NOMO-1 treated with DMSO at 0.1 percent for 48 hours (cell line): Measurements from ENCODE around the gene CYB561.

Experiments used
- DNase-seq: peaks from one replicate; lab custom pipeline; 2025; ENCODE audit not compliant: unreplicated experiment; lab: John Stamatoyannopoulos, UW

The CYB561 gene

GRCh38 chr17:63445954-63446752 is at the start of gene CYB561:
Gene CYB561 (minus strand): TSS chr17:63446306. CDS start chr17:63437547, 8,759 bp downstream.
- DNase-seq, result peak; percentile 28

- DNase-seq, result no peak
Observed at GRCh38 chr17:63495491-63495890, 49.4 kb upstream of the CYB561 start.

- DNase-seq, result no peak
Observed at GRCh38 chr17:63494300-63494928, 48.3 kb upstream of the CYB561 start.

- DNase-seq, result no peak
Observed at GRCh38 chr17:63493411-63493810, 47.3 kb upstream of the CYB561 start.

- no peak for DNase-seq
Observed at GRCh38 chr17:63492940-63493339, 46.8 kb upstream of the CYB561 start.

GRCh38 chr17:63491977-63492618 is 46.0 kb upstream of the CYB561 start:
- no peak for DNase-seq

GRCh38 chr17:63491413-63491812 is 45.3 kb upstream of the CYB561 start:
- DNase-seq, result no peak

- no peak for DNase-seq
Observed at GRCh38 chr17:63490858-63491400, 44.8 kb upstream of the CYB561 start.

GRCh38 chr17:63490329-63490728 is 44.2 kb upstream of the CYB561 start:
- no peak for DNase-seq

GRCh38 chr17:63489291-63489690 is 43.2 kb upstream of the CYB561 start:
- no peak for DNase-seq

- no peak for DNase-seq
Observed at GRCh38 chr17:63488851-63489250, 42.7 kb upstream of the CYB561 start.

GRCh38 chr17:63487014-63487339 is 40.9 kb upstream of the CYB561 start:
- DNase-seq, result no peak

GRCh38 chr17:63486317-63487013 is 40.4 kb upstream of the CYB561 start:
- no peak for DNase-seq

- no peak for DNase-seq
Observed at GRCh38 chr17:63483655-63484575, 37.8 kb upstream of the CYB561 start.

- no peak for DNase-seq
Observed at GRCh38 chr17:63483038-63483437, 36.9 kb upstream of the CYB561 start.

GRCh38 chr17:63482509-63482908 is 36.4 kb upstream of the CYB561 start:
- no peak for DNase-seq

- DNase-seq, result no peak
Observed at GRCh38 chr17:63481488-63481870, 35.4 kb upstream of the CYB561 start.

- DNase-seq, result no peak
Observed at GRCh38 chr17:63480826-63481487, 34.9 kb upstream of the CYB561 start.

GRCh38 chr17:63480192-63480784 is 34.2 kb upstream of the CYB561 start:
- no peak for DNase-seq
